Liver (tissue), 9 donors: Measurements from ENCODE around the gene MDGA2. TPM values are rescaled to one million over a fixed set of nuclear protein-coding genes. Genes with fewer than 3 reads are reported as not detected.

Experiments used
- DNase-seq: peaks from one replicate; pipeline ENCODE4 v3.0.0-alpha.2; 2017; ENCODE audit warnings: low spot score
- H3K27ac ChIP-seq, 2 donors: one replicate each; pipeline ENCODE4 v1.7.0; 2013; ENCODE audit warnings: inconsistent platforms in 2 of 2, low read length in 2 of 2, control low read depth in 1 of 2, low read depth in 1 of 2, mild to moderate bottlenecking in 1 of 2
- H3K27me3 ChIP-seq, 4 donors: one replicate each; pipeline versions ENCODE4 v1.6.1 to v1.7.0; 2013; ENCODE audit warnings: low read length in 3 of 4, inconsistent platforms in 1 of 4, mild to moderate bottlenecking in 1 of 4, moderate library complexity in 1 of 4; ENCODE audit not compliant: control insufficient read depth in 4 of 4, insufficient read depth in 4 of 4
- H3K36me3 ChIP-seq, 4 donors: one replicate each; pipeline versions ENCODE4 v1.6.1 to v1.7.0; 2013; ENCODE audit warnings: low read length in 3 of 4, mild to moderate bottlenecking in 3 of 4, low read depth in 1 of 4, moderate library complexity in 1 of 4; ENCODE audit not compliant: control insufficient read depth in 4 of 4, insufficient read depth in 3 of 4
- H3K4me1 ChIP-seq, 4 donors: one replicate each; pipeline versions ENCODE4 v1.6.1 to v1.7.0; 2013; ENCODE audit warnings: low read length in 3 of 4, mild to moderate bottlenecking in 3 of 4, moderate library complexity in 1 of 4; ENCODE audit not compliant: control insufficient read depth in 4 of 4, insufficient read depth in 4 of 4
- H3K4me3 ChIP-seq, 3 donors: one replicate each; pipeline versions ENCODE4 v1.6.1 to v1.7.0; 2013; ENCODE audit warnings: low read length in 3 of 3, control low read depth in 1 of 3, low read depth in 1 of 3, mild to moderate bottlenecking in 1 of 3
- H3K9ac ChIP-seq, 2 donors: one replicate each; pipeline ENCODE4 v1.7.0; 2013; ENCODE audit warnings: low read length in 2 of 2, mild to moderate bottlenecking in 2 of 2, moderate library complexity in 2 of 2, control low read depth in 1 of 2, low read depth in 1 of 2
- H3K9me3 ChIP-seq, 4 donors: one replicate each; pipeline versions ENCODE4 v1.6.1 to v1.7.0; 2013; ENCODE audit warnings: low read length in 3 of 4; ENCODE audit not compliant: control insufficient read depth in 4 of 4
- FOXA1 ChIP-seq: IDR thresholded peaks from 2 replicates; pipeline ENCODE4 v1.6.1; 2016; ENCODE audit warnings: antibody characterized with exemption
- HNF4A ChIP-seq, 2 donors: conservative IDR thresholded peaks; 2 replicates each; pipeline ENCODE4 v1.6.1; 2016; ENCODE audit warnings: antibody characterized with exemption in 2 of 2, mild to moderate bottlenecking in 2 of 2
- JUND ChIP-seq, 2 donors: IDR thresholded peaks; 2 replicates each; pipeline ENCODE4 v1.6.1; 2016; ENCODE audit warnings: antibody characterized with exemption in 2 of 2
- MAX ChIP-seq: IDR thresholded peaks from 2 replicates; pipeline ENCODE4 v1.6.1; 2016; ENCODE audit warnings: antibody characterized with exemption
- NR2F2 ChIP-seq: IDR thresholded peaks from 2 replicates; pipeline ENCODE4 v1.6.1; 2016; ENCODE audit warnings: antibody characterized with exemption
- RAD21 ChIP-seq, 2 donors: IDR thresholded peaks; 2 replicates each; pipeline ENCODE4 v1.6.1; 2016; ENCODE audit warnings: antibody characterized with exemption in 2 of 2, mild to moderate bottlenecking in 2 of 2
- REST ChIP-seq: IDR thresholded peaks from 2 replicates; pipeline ENCODE4 v1.6.1; 2016; ENCODE audit warnings: antibody characterized with exemption, mild to moderate bottlenecking
- SP1 ChIP-seq: IDR thresholded peaks from 2 replicates; pipeline ENCODE4 v1.6.1; 2018; ENCODE audit warnings: antibody characterized with exemption, mild to moderate bottlenecking
- TAF1 ChIP-seq: conservative IDR thresholded peaks from 2 replicates; pipeline ENCODE4 v1.6.1; 2016; ENCODE audit warnings: antibody characterized with exemption, mild to moderate bottlenecking
- ZBTB33 ChIP-seq: IDR thresholded peaks from 2 replicates; pipeline ENCODE4 v1.6.1; 2016; ENCODE audit warnings: antibody characterized with exemption
- WGBS: extraction: QIAGEN DNeasy Blood & Tissue Kit; methylation state at CpG from one replicate; pipeline ENCODE4 v1.1.7; 2013; 5-methylcytosine and 5-hydroxymethylcytosine counted together
- polyA plus RNA-seq, 2 donors: library from polyadenylated mRNA; stranded (reverse) in 1 of 2; unstranded in 1 of 2; fragments of 200-250 nt in 1 of 2; fragments of >200 nt in 1 of 2; fragmentation: Nextera tagmentation in 1 of 2; extraction: Ambion mirVana in 1 of 2; gene quantifications; one replicate each; pipeline versions ENCODE4 v1.2.1 to v1.2.3, GENCODE V29; 2013 to 2015
- total RNA-seq, 2 donors: library from RNA; depleted of rRNA; stranded (reverse); fragments of >200 nt; gene quantifications; one replicate each; pipeline ENCODE4 v1.2.3, GENCODE V29; 2014
- donor health status: healthy.
- donor health status: healthy.
- donor health status: healthy.
- donor health status: healthy.
- donor health status: healthy.

The MDGA2 gene
- total and polyA plus RNA-seq, 4 donors: 0.05 to 0.33 (median 0.19) TPM

GRCh38 chr14:47057364-47057763 is 618.0 kb downstream of the MDGA2 start:
- H3K9me3 ChIP-seq: no peaks in the 10 kb centered on the region
- H3K27me3 ChIP-seq: no peaks in the 10 kb centered on the region
- TF ChIP-seq NR2F2: no peak
- no peak for TF ChIP-seq FOXA1
- TF ChIP-seq HNF4A (conservative IDR thresholded peaks at IDR 0.05): no peak
- no peak for TF ChIP-seq MAX
- TF ChIP-seq SP1: no peak
- no peak for TF ChIP-seq RAD21 (IDR thresholded peaks at IDR 0.05)
- TF ChIP-seq TAF1: no peak
- TF ChIP-seq JUND (IDR thresholded peaks at IDR 0.05): no peak
- no peak for TF ChIP-seq REST
- no peaks in the 10 kb centered on the region for H3K36me3 ChIP-seq
- no peaks in the 10 kb centered on the region for H3K4me1 ChIP-seq
- no peak for DNase-seq
- no peak overlapping the region for H3K9ac ChIP-seq
- H3K27ac ChIP-seq: no peak overlapping the region
- H3K4me3 ChIP-seq: no peak overlapping the region

- Histone ChIP-seq H3K36me3 (no peaks in the 10 kb centered on the region), H3K27me3 (no peaks in the 10 kb centered on the region), H3K4me3 (no peak overlapping the region), H3K9ac (no peak overlapping the region), H3K27ac (no peak overlapping the region), H3K9me3 (no peaks in the 10 kb centered on the region), H3K4me1 (no peaks in the 10 kb centered on the region)
- DNase-seq: no peak
- no peak for TF ChIP-seq HNF4A (conservative IDR thresholded peaks at IDR 0.05)
- TF ChIP-seq REST: no peak
- no peak for TF ChIP-seq ZBTB33
- TF ChIP-seq RAD21 (IDR thresholded peaks at IDR 0.05): peak; percentile 19 to 61
- 54% methylated on average over 1 of the region's 1 CpG for WGBS
These were observed 630.6 kb downstream of the MDGA2 start for GRCh38 chr14:47044841-47045240.
